ENCODE data around the gene GALR3.

GALR3 gene

GRCh38 chr22:37816543-37817180 is 6.5 kb upstream of the GALR3 start:
- TF ChIP-seq, protein P1, sequence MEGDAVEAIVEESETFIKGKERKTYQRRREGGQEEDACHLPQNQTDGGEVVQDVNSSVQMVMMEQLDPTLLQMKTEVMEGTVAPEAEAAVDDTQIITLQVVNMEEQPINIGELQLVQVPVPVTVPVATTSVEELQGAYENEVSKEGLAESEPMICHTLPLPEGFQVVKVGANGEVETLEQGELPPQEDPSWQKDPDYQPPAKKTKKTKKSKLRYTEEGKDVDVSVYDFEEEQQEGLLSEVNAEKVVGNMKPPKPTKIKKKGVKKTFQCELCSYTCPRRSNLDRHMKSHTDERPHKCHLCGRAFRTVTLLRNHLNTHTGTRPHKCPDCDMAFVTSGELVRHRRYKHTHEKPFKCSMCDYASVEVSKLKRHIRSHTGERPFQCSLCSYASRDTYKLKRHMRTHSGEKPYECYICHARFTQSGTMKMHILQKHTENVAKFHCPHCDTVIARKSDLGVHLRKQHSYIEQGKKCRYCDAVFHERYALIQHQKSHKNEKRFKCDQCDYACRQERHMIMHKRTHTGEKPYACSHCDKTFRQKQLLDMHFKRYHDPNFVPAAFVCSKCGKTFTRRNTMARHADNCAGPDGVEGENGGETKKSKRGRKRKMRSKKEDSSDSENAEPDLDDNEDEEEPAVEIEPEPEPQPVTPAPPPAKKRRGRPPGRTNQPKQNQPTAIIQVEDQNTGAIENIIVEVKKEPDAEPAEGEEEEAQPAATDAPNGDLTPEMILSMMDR (conservative IDR thresholded peaks at IDR 0.05; ENCODE audit: low read depth, low read length): no peak
- H3K4me3 ChIP-seq (ENCODE audit: low read length): no peak overlapping the region
- no peak for DNase-seq (ENCODE audit: low read depth)

DNA sequence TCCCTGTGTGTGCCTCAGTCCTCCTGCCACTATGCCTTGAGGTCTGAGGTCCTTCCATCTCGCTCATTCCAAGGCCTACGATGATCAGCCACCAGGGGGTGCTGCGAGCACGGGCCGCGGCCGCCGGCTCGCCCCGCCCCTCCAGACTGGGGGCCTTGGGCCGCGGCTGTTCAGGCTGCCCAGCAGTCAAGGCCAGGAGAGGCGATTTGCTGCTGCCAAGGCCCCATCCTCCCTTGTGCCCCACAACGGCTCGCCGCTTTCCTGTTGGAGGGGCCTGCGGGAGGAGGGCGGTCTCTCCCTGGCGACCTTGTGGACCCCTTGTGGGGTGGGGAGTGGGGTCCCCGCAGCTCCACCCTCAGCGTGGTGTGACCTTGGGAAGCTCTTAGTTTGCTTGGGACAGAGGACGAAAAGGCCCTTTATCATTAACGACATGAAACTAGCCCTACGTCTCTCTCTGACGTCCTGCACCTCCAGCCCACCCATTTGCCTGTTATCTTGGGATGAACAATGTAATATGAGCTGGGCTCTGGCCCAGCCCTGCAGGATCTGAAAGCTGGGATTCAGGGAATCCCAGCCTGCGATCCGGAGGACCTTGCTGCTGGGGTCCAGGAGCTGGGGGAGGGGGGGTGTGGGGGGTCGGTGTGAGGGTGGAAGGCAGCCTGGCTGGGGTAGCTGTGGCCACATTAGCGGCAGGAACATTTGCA is 5.3 kb upstream of the GALR3 start:
- no peak for DNase-seq (ENCODE audit: low read depth)
- TF ChIP-seq, protein P1 (conservative IDR thresholded peaks at IDR 0.05; ENCODE audit: low read depth, low read length): peak; percentile 79
- peak overlapping the region; percentile 29 for H3K4me3 ChIP-seq (ENCODE audit: low read length)

DNA sequence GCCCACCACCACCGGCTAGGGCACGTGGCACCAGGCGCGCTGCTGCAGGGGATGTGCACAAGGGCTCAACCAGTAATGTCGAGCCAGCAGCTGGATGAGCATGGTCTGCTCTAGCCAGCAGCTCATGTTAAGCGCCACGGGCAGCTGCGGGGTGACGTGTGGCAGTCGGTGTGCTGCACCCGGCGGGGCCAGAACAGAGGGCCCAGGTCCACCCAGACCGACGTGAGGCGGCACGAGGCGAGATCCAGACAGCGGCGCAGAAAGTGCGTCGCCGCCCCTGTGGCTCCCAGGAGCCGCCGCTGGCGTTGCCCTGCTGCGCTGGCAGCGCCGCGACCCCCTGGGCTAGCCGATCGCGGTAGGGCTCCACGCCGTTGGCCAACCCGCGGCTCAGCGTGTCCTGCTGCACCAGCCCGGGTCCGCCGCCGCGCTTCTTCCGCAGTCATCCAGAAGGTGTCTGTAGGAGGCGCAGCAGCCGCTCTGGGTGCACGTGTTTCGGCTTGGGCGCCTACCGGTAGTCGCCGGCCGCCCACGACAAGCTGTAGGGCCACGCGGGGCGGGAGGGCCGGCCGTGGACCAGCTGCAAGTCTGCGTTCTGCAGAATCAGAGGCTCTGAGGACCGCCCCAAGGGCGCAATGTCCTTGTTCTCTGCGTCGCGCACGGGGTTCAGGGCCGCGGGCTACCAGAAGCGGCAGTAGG is 4.6 kb upstream of the GALR3 start:
- no peak for DNase-seq (ENCODE audit: low read depth)
- TF ChIP-seq, protein P1 (conservative IDR thresholded peaks at IDR 0.05; ENCODE audit: low read depth, low read length): peak; percentile 42
- H3K4me3 ChIP-seq (ENCODE audit: low read length): peak overlapping the region; percentile 26

DNA sequence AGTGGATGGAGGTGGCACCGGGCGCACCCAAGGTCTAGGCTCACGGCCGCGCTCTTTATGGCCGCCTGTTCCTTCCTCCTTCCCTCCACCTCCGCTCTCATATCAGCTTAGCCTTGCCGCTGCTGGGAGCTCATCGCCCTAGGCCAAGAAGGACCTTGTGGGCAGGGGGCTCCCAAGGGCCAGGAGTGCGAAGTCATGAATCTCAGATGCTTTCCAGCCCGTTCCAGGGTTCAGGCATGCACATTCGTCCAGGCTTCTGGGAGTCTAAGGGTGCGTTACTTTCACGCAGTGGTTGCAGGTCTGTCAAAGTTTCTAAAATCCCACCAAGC is 4.1 kb upstream of the GALR3 start:
- TF ChIP-seq, protein P1 (conservative IDR thresholded peaks at IDR 0.05; ENCODE audit: low read depth, low read length): no peak
- DNase-seq (ENCODE audit: low read depth): no peak
- peak overlapping the region; percentile 26 for H3K4me3 ChIP-seq (ENCODE audit: low read length)

GRCh38 chr22:37820350-37820749 is 2.8 kb upstream of the GALR3 start:
- TF ChIP-seq, protein P1 (conservative IDR thresholded peaks at IDR 0.05; ENCODE audit: low read depth, low read length): no peak
- no peak overlapping the region for H3K4me3 ChIP-seq (ENCODE audit: low read length)
- DNase-seq (ENCODE audit: low read depth): no peak

DNA sequence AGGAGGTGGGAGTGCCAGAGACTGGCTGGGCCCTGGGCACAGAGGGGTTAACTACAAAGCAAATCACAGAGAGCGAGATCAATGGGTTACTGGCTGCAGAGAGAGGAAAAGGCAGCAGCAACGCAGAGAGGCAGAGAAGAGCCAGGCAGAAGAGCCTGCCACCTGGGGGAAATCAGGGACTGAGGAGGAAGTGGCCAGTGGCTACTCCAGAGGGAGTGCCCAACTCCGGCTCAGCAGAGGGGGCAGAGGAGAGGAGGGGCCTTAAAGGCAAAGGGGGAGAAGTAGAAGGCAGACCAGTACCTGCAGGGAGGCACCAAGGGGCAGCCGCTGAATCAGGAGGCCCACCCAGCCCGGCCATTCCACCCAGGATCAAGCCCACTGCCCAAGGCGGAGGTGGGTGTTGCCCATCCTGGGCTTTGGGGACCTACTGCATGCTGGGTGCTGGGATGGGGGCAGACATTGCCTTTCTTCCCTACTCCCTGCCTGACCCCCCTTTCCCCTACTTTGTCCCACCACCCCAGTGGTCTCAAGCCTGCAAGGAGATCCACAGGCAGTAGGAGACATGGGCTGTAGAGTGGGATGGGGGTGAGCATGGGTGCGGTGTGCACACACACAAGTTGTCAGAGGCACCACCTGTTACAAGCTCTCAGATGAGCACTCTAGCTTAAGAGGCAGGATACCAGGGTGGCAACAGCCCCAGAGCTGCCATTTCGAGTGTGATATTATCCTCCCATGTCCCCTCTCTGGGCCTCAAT is 926 bp upstream of the GALR3 start:
- TF ChIP-seq, protein P1 (conservative IDR thresholded peaks at IDR 0.05; ENCODE audit: low read depth, low read length): no peak
- no peak overlapping the region for H3K4me3 ChIP-seq (ENCODE audit: low read length)
- no peak for DNase-seq (ENCODE audit: low read depth)

All from retinal pigment epithelial cell (primary cell).